Stimulated activated CD4-positive, alpha-beta T cell treated with anti-CD3 and anti-CD28 coated beads, TNF-alpha, amount 100 ng/mL, for 48 hours (primary cell): Measurements from ENCODE around the gene DDI1.

Experiments
- DNase-seq, 3 donors: peaks; one replicate each; pipeline ENCODE4 v3.0.0-alpha.2; 2020; ENCODE audit warnings: low read depth in 3 of 3

DDI1 gene

DNA sequence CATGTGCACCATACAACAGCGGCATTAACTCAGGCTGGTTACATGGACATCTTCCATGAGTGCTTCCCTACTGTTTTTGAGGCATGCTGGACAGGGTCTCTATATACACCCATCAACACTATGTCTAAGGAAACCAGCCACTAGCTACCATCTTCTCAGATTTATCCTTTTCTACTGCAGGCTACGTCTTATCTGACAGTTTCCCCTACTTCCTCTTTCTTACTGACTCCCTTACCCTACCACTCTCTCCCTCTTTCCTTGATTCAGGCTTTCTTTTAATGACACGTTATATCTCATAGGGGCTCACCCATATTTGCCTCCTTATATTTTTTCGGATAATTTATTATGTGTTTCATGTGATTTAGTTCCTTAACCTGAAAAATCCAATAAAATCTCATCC is 41.8 kb downstream of the DDI1 start:
- DNase-seq = no peak

DNA sequence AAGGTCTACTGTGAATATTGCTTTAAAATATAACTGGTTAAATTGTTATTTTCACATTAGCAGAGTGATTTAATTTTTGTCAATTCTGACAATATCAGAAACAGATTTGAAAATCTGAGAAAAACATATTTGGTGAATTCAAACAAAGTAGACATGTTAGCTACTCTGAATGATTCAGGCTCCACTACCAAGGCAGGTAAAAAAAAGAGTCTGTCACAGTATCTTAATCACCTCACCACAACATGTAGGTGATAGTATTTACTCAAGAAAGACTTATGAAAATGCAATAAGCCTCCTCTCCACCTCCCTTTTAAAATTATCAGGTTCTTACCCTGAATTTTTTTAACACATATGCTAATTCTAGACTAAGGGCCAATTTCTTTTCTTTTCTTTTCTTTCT is 42.6 kb downstream of the DDI1 start:
- no peak for DNase-seq

DNA sequence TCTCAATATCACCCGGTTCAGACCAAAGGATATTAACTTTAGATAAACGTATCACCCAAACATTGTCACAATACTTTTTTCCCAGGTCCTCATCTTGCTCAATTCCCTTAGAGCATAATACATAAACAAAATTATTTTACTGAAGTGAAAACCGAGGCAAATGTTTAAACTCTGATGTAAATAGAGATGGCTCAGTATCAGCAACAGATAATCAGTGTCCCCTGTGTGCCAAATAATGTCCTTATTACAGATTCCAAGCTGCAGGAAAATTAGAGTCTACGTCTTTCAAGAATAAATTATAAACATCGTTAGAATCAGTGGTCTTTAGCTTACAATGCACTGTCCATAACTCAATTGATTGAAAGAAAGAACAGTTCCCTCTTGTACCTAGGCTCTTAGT is 50.2 kb downstream of the DDI1 start:
- DNase-seq = no peak
